ENCODE measurements around the gene C1orf35.

C1orf35 gene

DNA sequence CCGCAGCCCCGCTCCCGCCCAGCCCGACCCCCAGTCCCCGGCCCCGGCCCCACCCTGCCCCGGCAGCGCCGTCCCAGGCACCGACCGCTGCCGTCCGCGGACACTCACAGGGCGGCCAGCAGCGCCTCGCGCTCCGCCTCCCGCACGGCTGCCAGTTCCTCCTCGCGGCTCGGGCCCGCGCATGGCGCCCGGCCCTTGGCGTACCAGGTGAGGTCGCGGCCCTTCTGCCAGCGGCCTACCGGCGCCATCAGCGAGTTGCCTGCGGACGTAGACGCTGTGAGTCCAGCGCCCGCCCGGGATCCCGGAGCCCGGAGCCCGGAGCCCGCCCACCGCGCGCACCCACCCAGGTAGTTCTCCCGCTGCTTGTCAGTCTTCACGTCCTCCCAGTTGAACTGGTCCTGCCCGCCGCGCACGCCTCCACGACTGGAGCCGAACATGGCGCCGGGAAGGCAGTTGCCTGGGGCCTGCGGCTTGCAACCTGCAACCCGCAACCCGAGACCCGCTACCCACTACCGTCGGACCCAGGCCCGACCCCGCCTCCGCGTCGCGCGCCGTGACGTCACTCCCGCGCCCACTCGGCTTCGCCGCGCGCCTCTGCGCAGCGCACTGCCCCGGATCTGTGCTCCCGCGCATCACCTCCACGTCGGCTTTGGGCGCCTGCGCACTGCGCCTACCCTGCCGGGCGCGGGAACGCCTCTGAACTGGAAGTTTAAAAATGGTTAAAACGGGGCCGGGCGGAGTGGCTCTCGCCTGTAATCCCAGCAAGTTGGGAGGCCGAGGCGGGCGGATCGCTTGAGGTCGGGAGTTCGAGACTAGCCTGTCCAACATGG is at the start of gene C1orf35:
TSS of gene C1orf35 (minus strand) at position 535 of the 830 bp plus-strand sequence. CDS start at position 437, 98 bp downstream.
- in situ Hi-C loops (cut with MboI; ENCODE audit: low sequenced_read_pairs) = no loop called here

- in situ Hi-C loops (cut with MboI; ENCODE audit: low sequenced_read_pairs) = no loop called here
These were observed 49.8 kb upstream of the C1orf35 start for GRCh38 chr1:228152918-228153258.

GRCh38 chr1:228152097-228152917 is 49.2 kb upstream of the C1orf35 start:
- in situ Hi-C loops (cut with MboI; ENCODE audit: low sequenced_read_pairs) = no loop called here

DNA sequence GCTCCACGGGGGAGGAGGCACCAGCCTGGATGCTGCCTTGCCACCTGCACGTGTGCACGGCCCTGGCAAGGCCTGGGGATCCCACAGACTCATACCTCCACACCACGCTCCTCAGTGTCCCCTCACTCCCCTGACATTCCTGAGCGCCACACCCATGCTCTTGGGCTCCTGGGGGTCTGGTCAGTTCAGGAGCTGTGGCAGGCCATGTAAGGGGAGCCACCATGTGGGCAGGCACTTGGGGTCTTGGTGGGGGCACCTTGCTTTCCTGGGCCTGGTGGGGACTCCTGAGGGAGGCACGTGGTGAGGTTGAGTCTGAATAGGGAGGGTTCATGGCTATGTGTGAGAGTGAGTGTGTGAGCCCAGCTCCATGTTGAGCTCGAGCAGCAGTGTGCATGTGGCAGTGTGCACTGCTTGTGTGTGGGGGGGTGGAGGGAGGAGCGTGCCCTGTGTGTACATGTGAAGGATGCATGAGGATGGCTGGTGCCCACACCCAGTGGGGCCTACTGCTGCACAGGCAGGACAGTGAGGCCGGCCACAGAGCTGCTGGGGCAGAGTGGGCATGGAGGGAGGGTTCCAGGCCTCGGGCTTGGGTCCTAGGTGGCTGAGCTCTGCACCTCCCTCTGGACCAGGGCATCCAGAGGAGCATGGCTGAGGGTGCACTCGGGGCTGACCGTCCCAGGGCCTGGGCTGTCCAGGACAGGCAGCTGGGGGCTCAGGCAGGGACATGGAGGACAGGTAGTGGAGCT is 48.2 kb upstream of the C1orf35 start:
- in situ Hi-C loops (cut with MboI; ENCODE audit: low sequenced_read_pairs) = no loop called here

- in situ Hi-C loops (cut with MboI; ENCODE audit: low sequenced_read_pairs) = no loop called here
These were observed 47.5 kb upstream of the C1orf35 start for GRCh38 chr1:228150461-228151179.

DNA sequence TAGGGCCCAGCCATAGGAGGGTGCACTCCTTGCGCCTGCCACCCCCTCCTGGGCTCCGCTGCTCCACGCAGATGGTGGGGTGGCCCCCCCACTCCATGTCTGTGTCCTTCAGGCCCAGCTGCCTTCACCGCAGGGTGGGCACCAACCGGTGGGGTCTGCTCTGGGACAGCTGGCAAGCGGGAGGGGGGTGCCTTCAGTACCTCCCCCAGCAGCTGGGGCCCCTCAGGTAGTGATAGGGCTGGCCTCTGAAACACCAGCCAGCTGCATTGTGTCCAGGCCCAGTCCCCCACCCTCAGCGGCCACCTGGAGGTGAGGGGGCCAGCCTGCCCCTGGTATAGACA is 47.0 kb upstream of the C1orf35 start:
- in situ Hi-C loops (cut with MboI; ENCODE audit: low sequenced_read_pairs) = no loop called here

DNA sequence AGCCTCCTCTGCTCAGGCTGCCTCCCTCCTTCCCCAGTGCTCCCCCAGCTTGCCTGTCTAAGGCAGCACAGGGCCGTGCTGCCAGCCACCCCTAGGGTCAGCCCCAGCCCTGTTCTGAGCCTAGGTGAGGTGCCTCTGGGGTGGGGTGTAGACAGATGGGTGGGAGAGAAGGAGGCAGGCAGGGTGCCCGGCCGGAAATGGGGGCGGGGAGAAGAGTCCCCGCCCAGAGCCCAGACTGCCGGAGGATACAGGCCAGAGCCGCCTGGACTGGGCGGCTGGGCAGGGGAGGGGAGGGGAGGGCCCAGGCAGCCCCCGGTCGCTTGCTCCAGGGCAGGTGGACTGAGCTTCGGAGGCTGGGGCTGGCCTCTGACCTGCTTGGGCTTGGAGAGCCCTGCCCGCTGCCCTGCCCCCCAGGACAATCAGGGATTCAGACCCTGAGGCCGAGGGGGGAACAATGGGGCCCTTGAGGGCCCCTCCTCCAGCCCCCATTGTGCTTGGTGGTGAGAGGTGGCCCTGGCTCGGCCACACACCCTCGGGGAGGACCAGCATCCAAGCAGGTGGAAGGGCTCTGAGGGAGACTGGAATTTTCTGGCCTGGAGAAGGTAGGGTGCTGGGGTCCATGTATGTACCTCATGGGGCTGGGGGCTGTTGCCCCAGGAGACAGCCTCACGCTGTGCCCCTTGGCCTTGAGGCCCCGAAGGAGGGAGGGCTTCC is 46.4 kb upstream of the C1orf35 start, which contains the start of gene GJC2:
TSS of gene GJC2 (plus strand) at position 525 of the 714 bp plus-strand sequence. CDS start 7,829 bp downstream, outside the sequence.
- in situ Hi-C loops (cut with MboI; ENCODE audit: low sequenced_read_pairs) = no loop called here

GRCh38 chr1:228148935-228149405 is 45.8 kb upstream of the C1orf35 start:
- in situ Hi-C loops (cut with MboI; ENCODE audit: low sequenced_read_pairs) = no loop called here

- in situ Hi-C loops (cut with MboI; ENCODE audit: low sequenced_read_pairs) = no loop called here
These were observed 45.2 kb upstream of the C1orf35 start for GRCh38 chr1:228148196-228148861.

GRCh38 chr1:228147768-228148167 is 44.6 kb upstream of the C1orf35 start:
- in situ Hi-C loops (cut with MboI; ENCODE audit: low sequenced_read_pairs) = no loop called here

- in situ Hi-C loops (cut with MboI; ENCODE audit: low sequenced_read_pairs) = no loop called here
These were observed 44.1 kb upstream of the C1orf35 start for GRCh38 chr1:228147151-228147693.

DNA sequence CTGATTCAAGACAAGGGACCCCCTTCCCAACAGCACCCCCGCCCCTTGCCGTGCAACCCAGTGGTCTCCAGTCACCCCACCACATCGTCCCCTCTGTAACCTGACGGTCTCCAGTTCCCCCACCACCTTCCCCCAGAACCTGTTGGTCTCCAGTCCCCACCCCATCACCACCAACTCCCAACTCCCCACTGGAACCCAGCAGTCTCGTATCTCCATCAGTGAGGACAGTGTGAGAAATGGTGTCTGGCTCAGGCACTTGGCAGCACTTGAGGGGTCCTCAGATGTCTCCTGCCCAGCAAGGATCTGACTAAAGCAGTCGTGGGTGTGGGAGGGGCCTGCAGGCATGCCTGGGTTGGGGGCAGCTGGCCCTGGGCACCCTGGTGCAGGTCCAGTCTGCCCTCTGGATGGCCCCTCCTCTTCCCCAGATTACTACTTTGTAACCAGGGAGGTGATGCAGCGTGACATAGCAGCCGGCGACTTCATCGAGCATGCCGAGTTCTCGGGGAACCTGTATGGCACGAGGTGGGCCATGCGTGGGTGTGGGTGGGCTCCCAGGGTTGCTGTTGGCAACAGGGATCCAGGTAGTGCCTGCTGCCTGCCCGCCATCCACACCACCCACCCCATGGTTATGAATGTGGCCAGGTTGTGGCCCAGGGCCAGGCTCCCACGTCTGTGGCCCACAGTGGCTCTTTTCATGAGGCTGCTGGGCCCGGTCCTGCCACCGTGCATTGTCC is 43.5 kb upstream of the C1orf35 start:
- in situ Hi-C loops (cut with MboI; ENCODE audit: low sequenced_read_pairs) = no loop called here

DNA sequence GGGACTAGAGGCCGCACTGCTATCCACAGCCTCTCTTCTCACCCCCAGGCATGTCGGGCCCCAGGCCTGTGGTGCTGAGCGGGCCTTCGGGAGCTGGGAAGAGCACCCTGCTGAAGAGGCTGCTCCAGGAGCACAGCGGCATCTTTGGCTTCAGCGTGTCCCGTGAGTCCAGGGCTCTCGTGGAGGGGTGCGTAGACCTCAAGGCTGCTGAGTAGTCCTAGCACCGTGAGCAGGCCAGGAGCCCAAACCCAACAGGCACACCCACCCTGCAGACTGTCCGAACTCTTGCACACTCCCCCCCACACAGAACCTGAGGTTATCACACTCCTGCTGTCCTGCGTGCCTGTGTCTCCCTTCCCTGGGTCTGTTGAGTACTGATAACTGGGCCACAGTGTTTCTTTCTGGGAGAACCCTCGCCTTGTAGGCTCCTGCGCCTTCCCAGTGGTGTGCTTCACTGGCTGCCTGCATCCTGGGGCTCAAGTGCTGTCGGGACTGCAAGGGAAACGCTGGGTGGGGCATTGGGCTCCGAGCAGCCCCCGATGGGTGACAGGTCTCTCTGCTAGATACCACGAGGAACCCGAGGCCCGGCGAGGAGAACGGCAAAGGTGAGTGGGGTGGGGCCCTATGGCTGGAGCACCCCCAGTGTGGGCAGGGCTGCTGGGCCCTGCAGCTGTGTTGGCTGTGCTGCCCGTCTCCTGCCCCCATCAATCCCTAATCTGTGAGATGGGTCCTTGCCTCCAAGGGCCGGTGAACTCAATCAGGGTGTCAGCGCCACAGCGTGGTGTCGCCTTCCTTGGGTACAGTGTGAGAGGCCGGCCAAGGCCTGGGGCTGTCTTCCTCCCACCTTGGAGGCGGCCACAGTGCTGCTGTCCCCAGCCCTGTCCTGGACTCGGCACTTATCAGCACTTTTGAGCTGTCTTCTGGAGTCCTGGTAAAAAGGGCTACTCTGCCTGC is 42.6 kb upstream of the C1orf35 start:
- in situ Hi-C loops (cut with MboI; ENCODE audit: low sequenced_read_pairs) = no loop called here

DNA sequence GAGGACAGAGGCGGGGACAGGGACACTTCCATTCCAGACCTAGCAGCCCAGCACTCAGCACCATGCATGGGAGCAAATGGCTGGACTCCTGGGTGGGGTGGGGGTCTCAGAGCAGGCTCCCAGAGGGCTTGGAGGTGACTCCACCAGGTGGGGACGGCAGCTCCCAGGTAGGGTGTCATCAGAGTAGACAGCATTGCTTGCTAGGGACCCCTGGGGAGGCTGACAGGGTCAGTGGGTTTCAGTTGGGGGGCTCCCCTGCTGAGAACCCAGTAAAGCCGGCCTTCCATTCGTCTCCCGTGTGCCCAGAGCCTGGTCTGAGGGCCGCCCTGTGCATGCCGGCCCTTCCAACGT is 41.8 kb upstream of the C1orf35 start:
- in situ Hi-C loops (cut with MboI; ENCODE audit: low sequenced_read_pairs) = no loop called here

DNA sequence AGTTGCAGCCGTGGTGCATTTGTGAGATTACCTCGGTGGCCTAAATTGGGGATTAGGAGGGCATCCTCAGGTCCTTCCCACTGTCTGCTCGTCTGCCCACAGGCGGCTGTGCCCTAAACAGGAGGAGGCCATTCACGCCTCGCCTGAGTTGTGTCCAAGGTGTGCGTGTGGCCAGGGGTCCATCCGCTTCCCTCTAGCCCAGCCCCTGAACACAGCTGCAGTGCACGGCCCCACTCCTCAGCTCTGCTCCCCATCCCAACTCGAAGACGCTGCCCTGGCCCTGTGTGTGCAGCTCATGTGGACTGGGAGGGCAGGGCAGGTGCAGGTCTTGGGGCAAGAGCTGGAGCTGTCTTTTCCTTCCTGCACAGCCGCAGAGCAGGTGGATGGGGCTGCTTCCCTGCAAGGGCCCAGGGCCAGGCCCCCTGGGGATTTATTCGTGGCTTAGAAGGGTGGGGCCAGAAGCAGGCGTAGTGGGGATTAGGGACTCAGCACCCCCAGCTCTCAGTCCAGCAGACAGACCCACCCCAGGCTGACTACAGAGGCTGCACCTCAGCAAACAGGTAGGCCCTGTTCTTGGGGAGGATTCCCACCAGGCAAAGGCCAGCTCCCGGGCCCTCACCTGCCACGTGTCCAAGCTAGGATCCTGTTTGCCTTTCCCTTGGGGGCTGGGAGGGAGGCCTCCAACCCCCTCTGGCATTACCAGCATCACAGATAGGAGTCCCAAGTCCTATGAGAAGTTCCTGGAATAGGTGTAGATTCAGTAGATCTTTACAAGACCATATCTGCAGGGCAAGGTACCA is 41.3 kb upstream of the C1orf35 start:
- in situ Hi-C loops (cut with MboI; ENCODE audit: low sequenced_read_pairs) = no loop called here

DNA sequence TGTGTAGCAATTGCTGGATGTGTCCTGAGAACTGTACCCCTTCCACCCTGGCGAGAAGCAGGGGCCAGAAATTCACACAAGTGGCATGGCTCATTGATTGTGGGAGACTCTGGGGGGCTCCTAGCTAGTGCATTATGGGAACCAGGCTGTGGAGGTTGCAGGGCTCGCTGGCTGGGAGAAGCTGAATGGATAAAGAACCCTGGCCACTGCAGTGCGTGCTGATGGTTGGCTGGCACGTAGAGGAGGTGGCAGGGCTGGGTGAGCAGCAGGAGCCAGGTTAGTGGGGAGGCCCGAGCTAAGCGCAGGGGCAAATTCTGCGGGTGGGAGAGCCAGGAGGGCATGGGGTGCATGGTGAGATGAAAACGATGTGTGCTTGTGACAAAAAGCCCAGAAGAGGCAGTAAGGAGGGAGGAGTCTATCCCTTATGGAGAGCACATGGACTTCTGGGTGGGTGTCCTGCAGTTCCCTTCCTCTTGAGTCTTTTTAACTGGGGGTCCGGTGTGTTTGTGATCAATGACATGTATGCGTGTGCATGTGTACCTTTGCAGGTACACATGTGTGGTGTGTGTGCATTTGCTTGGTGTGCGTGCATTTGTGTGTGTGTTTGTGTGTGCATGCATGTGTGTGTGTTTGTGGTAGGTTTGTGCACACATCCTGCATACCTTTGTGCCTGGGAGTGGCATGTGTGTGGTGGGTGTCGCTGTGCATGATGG is 40.5 kb upstream of the C1orf35 start:
- in situ Hi-C loops (cut with MboI; ENCODE audit: low sequenced_read_pairs) = no loop called here

Data from HL-60/S4 treated with phorbol 12-myristate 13-acetate at 8.2 ng/mL for 4 days and 3 days (cell line).